B cell (primary cell): ENCODE measurements around the gene NUB1. TPM values are rescaled to one million over a fixed set of nuclear protein-coding genes. Genes with fewer than 3 reads are reported as not detected.

Experiments
- ATAC-seq: fragments of 200-7000 bp; cut with Tn5 transposase; one replicate; pipeline ENCODE4 v1.10.0; 2021; ENCODE audit warnings: low read depth, mild to moderate bottlenecking, moderate number of reproducible peaks, moderate library complexity
- CTCF ChIA-PET: fragments of 350-600 bp; sonication (Branson Sonifier 250); formaldehyde crosslinking; loops from one replicate; lab custom pipeline; 2021; ENCODE audit warnings: antibody characterized with exemption, inconsistent platforms; lab: Charles Lee
- POLR2A ChIA-PET: fragments of 350-600 bp; sonication (Branson Sonifier 250); formaldehyde crosslinking; loops from one replicate; lab custom pipeline; 2021; ENCODE audit warnings: antibody characterized with exemption; lab: Charles Lee
- DNase-seq: peaks from one replicate; pipeline ENCODE4 v3.0.0; 2013
- H2AFZ ChIP-seq: 2 replicates; pipeline ENCODE4 v1.6.1; 2012; ENCODE audit warnings: mild to moderate bottlenecking, low read depth, low read length; ENCODE audit not compliant: insufficient read depth, poor library complexity, severe bottlenecking
- H3K27ac ChIP-seq, 2 donors: 1 replicate in 1 of 2; 2 replicates in 1 of 2; pipeline ENCODE4 v1.5.1; 2012 to 2013; ENCODE audit warnings: low read length in 2 of 2, mild to moderate bottlenecking in 2 of 2, moderate library complexity in 1 of 2
- H3K27me3 ChIP-seq, 4 experiments: fragments of 200-600 bp in 1 of 4; sonication (generic) in 1 of 4; replicated peaks in 1 of 4; 1 replicate in 2 of 4; 2 replicates in 2 of 4; pipeline versions ENCODE4 v1.6.1 to v1.7.0; 2013 to 2016; ENCODE audit warnings: low read length in 3 of 4, mild to moderate bottlenecking in 2 of 4, mixed read lengths in 1 of 4, moderate library complexity in 1 of 4; ENCODE audit not compliant: insufficient read depth in 4 of 4, control insufficient read depth in 3 of 4; ENCODE audit errors: control extremely low read depth in 1 of 4
- H3K36me3 ChIP-seq, 2 experiments: replicated peaks in 1 of 2; 1 replicate in 1 of 2; 2 replicates in 1 of 2; pipeline versions ENCODE4 v1.6.1 to v1.7.1; 2013; ENCODE audit warnings: low read length in 1 of 2; ENCODE audit not compliant: insufficient read depth in 2 of 2, control insufficient read depth in 1 of 2; ENCODE audit errors: control extremely low read depth in 1 of 2, extremely low read depth in 1 of 2
- H3K4me1 ChIP-seq, 2 donors: fragments of 200-600 bp in 1 of 2; sonication (generic) in 1 of 2; 1 replicate in 1 of 2; 2 replicates in 1 of 2; pipeline versions ENCODE4 v1.5.1 to v1.6.1; 2013 to 2017; ENCODE audit warnings: low read length in 2 of 2; ENCODE audit not compliant: control insufficient read depth in 2 of 2, insufficient read depth in 2 of 2
- H3K4me2 ChIP-seq: replicated peaks from 2 replicates; pipeline ENCODE3; 2012; ENCODE audit warnings: mild to moderate bottlenecking, low read depth, low read length; ENCODE audit not compliant: poor library complexity, severe bottlenecking
- H3K4me3 ChIP-seq, 5 experiments: fragments of 200-600 bp in 1 of 5; sonication (generic) in 1 of 5; 1 replicate in 3 of 5; 2 replicates in 2 of 5; pipeline versions ENCODE4 v1.5.1 to v1.7.0; 2011 to 2016; ENCODE audit warnings: low read length in 4 of 5, mild to moderate bottlenecking in 4 of 5, low read depth in 2 of 5, control low read depth in 1 of 5, moderate library complexity in 1 of 5; ENCODE audit not compliant: insufficient read depth in 1 of 5; ENCODE audit errors: control extremely low read depth in 1 of 5, extremely low read depth in 1 of 5
- H3K79me2 ChIP-seq: fragments of 200-600 bp; sonication (generic); one replicate; pipeline ENCODE4 v1.6.0; 2016; ENCODE audit warnings: low read length; ENCODE audit not compliant: control insufficient read depth, insufficient read depth
- H3K9ac ChIP-seq: fragments of 200-600 bp; sonication (generic); 2 replicates; pipeline ENCODE4 v1.6.1; 2017; ENCODE audit warnings: mild to moderate bottlenecking, low read length, moderate library complexity
- H3K9me3 ChIP-seq, 3 donors: one replicate each; pipeline versions ENCODE4 v1.6.1 to v1.7.1; 2013; ENCODE audit warnings: low read length in 2 of 3; ENCODE audit not compliant: control insufficient read depth in 2 of 3, insufficient read depth in 1 of 3; ENCODE audit errors: control extremely low read depth in 1 of 3
- H4K20me1 ChIP-seq: 2 replicates; pipeline ENCODE4 v1.6.0; 2012; ENCODE audit warnings: mild to moderate bottlenecking, low read length; ENCODE audit not compliant: insufficient read depth, control insufficient read depth, poor library complexity, severe bottlenecking
- H3K27ac Mint-ChIP-seq: one replicate; pipeline ENCODE4 v1.8.0; 2021; ENCODE audit warnings: mixed read lengths
- H3K27me3 Mint-ChIP-seq: one replicate; pipeline ENCODE4 v1.8.0; 2021; ENCODE audit warnings: mixed read lengths
- H3K4me1 Mint-ChIP-seq: one replicate; pipeline ENCODE4 v1.8.0; 2021; ENCODE audit warnings: mixed read lengths
- H3K4me3 Mint-ChIP-seq: one replicate; pipeline ENCODE4 v1.8.0; 2021; ENCODE audit warnings: mixed read lengths
- H3K9me3 Mint-ChIP-seq: one replicate; pipeline ENCODE4 v1.8.0; 2022; ENCODE audit warnings: mixed read lengths; ENCODE audit not compliant: insufficient read depth
- CTCF ChIP-seq: fragments of 200-600 bp; IDR thresholded peaks from one replicate; pipeline ENCODE4 v1.8.0; 2022; ENCODE audit warnings: antibody characterized with exemption, mild to moderate bottlenecking
- EZH2 ChIP-seq: IDR thresholded peaks from 2 replicates; pipeline ENCODE4 v1.6.1; 2012; ENCODE audit warnings: borderline replicate concordance, low read depth, mild to moderate bottlenecking, moderate library complexity, low read length; ENCODE audit not compliant: insufficient read depth, poor library complexity, severe bottlenecking
- WGBS: methylation state at CpG from one replicate; pipeline ENCODE4 v1.1.5; 2013; ENCODE audit warnings: missing lambda C conversion rate; ENCODE audit not compliant: insufficient coverage; 5-methylcytosine and 5-hydroxymethylcytosine counted together
- intact Hi-C: fragments of 100-400 bp; cut with micrococcal nuclease; formaldehyde crosslinking; loops from one replicate; pipeline ENCODE4 v1.10.0; 2022
- polyA plus RNA-seq: library from polyadenylated mRNA; depleted of rRNA; stranded (reverse); fragments of >200 nt; gene quantifications from 2 replicates; pipeline ENCODE4 v1.2.3, GENCODE V29; 2012
- total RNA-seq, 2 donors: library from RNA; stranded (reverse); fragments of 120-200 nt in 1 of 2; gene quantifications; 1 replicate in 1 of 2; 2 replicates in 1 of 2; pipeline versions ENCODE4 v1.2.3 to v1.2.4, GENCODE V29; 2013 to 2022

NUB1 gene
- total and polyA plus RNA-seq, 2 donors (not counting 1 experiment from before 2014, with no cell fraction given): 55.0 to 104 TPM

- Mint-ChIP-seq H3K27ac (no peak overlapping the region), H3K4me3 (no peak overlapping the region), H3K9me3 (no peaks in the 10 kb centered on the region), H3K4me1 (peaks cover 4% of the 10 kb centered on the region), H3K27me3 (peaks cover 25% of the 10 kb centered on the region)
- H3K9ac ChIP-seq: no peak overlapping the region
- TF ChIP-seq CTCF (no peak), EZH2 (no peak)
- no peak for ATAC-seq
- no peak overlapping the region for H3K4me3 ChIP-seq
- intact Hi-C loops: no loop called here
- ChIA-PET POLR2A (interaction anchor here (0.6 kb wide), 1 partner anchor 41 kb away, joined by 3 read pairs; no protein-coding TSS in a partner anchor), CTCF (no interaction called here)
- no peaks in the 10 kb centered on the region for H4K20me1 ChIP-seq
- no peaks in the 10 kb centered on the region for H3K79me2 ChIP-seq
- H3K36me3 ChIP-seq: no peaks in the 10 kb centered on the region
- no peak for DNase-seq
- no peaks in the 10 kb centered on the region for H3K4me1 ChIP-seq
- H2AFZ ChIP-seq: no peak overlapping the region
- H3K27ac ChIP-seq: no peak overlapping the region
- no peak overlapping the region for H3K4me2 ChIP-seq
- H3K27me3 ChIP-seq: peaks cover 0 to 9% (median 0%) of the 10 kb centered on the region in 4 experiments
- H3K9me3 ChIP-seq: peaks cover 0 to 14% (median 0%) of the 10 kb centered on the region in 3 donors
- WGBS: 97% methylated on average over 32 of the region's 35 CpGs
Observed at GRCh38 chr7:151394076-151395035, 52.7 kb downstream of the NUB1 start.

GRCh38 chr7:151395036-151395367 is 53.4 kb downstream of the NUB1 start:
- ChIA-PET CTCF (no interaction called here), POLR2A (no interaction called here)
- Histone ChIP-seq H3K79me2 (no peaks in the 10 kb centered on the region), H3K27me3 (peaks cover 0 to 9% (median 1%) of the 10 kb centered on the region in 4 experiments), H3K36me3 (no peaks in the 10 kb centered on the region), H2AFZ (no peak overlapping the region), H3K4me1 (peaks cover under 1 to 2% of the 10 kb centered on the region in 2 donors), H3K4me3 (no peak overlapping the region), H3K27ac (no peak overlapping the region), H3K9me3 (peaks cover 0 to 14% (median 0%) of the 10 kb centered on the region in 3 donors), H4K20me1 (no peaks in the 10 kb centered on the region), H3K4me2 (no peak overlapping the region), H3K9ac (no peak overlapping the region)
- no peak for TF ChIP-seq EZH2
- TF ChIP-seq CTCF: no peak
- H3K27me3 Mint-ChIP-seq: peaks cover 18% of the 10 kb centered on the region
- no peak for DNase-seq
- no peak overlapping the region for H3K4me3 Mint-ChIP-seq
- H3K9me3 Mint-ChIP-seq: no peaks in the 10 kb centered on the region
- no peak for ATAC-seq
- 92% methylated on average over 11 of the region's 13 CpGs for whole genome bisulfite sequencing
- H3K27ac Mint-ChIP-seq: no peak overlapping the region
- intact Hi-C loops: no loop called here
- peaks cover 6% of the 10 kb centered on the region for H3K4me1 Mint-ChIP-seq
